A549 (cell line): Measurements from ENCODE around the gene NUTF2. TPM values are rescaled to one million over a fixed set of nuclear protein-coding genes. Genes with fewer than 3 reads are reported as not detected.
A peak's percentile ranks its signal among the peaks of the same experiment; 100 is the strongest.

Experiments
- ATAC-seq, 2 experiments: fragments of 200-7000 bp in 1 of 2; fragments of >200 bp in 1 of 2; cut with Nextera tagmentation in 1 of 2; cut with Tn5 transposase in 1 of 2; 3 replicates each; pipeline versions ENCODE4 v1.8.0 to v1.9.1; 2018 to 2020; ENCODE audit warnings: mild to moderate bottlenecking in 1 of 2, moderate library complexity in 1 of 2
- CTCF ChIA-PET: fragments of 300-600 bp; sonication (Branson Sonifier 250); formaldehyde crosslinking; extraction: SDS; loops from one replicate; lab custom pipeline; 2021; ENCODE audit warnings: antibody characterized with exemption, inconsistent platforms; lab: Yijun Ruan, JAX
- POLR2A ChIA-PET: fragments of 350-600 bp; formaldehyde crosslinking; extraction: SDS; loops from one replicate; lab custom pipeline; 2021; ENCODE audit warnings: antibody characterized with exemption, inconsistent platforms; lab: Yijun Ruan, JAX
- DNase-seq, 2 experiments: peaks; one replicate each; pipeline versions ENCODE4 v3.0.0 to v3.0.0-alpha.2; 2011 to 2016; ENCODE audit warnings: low read depth in 1 of 2, low spot score in 1 of 2
- FAIRE-seq: peaks from 2 replicates; lab custom pipeline; 2011; peaks lifted over from hg19 to GRCh38; lab: Jason Lieb, UNC
- H3K27ac ChIP-seq, 2 experiments: fragments of >200 bp; sonication (Bioruptor Twin); formaldehyde crosslinking; 3 replicates each; pipeline ENCODE4 v1.5.1; 2016 to 2017
- H3K4me1 ChIP-seq: fragments of >200 bp; sonication (Bioruptor Twin); formaldehyde crosslinking; 3 replicates; pipeline ENCODE4 v1.6.1; 2016
- H3K4me2 ChIP-seq: fragments of >200 bp; sonication (Bioruptor Twin); formaldehyde crosslinking; 3 replicates; pipeline ENCODE4 v1.6.1; 2016
- H3K4me3 ChIP-seq: fragments of >200 bp; sonication (Bioruptor Twin); formaldehyde crosslinking; 3 replicates; pipeline ENCODE4 v1.5.1; 2016
- H3K9me3 ChIP-seq: fragments of >200 bp; sonication (Bioruptor Twin); formaldehyde crosslinking; 3 replicates; pipeline ENCODE4 v1.6.1; 2016
- CHD2 ChIP-seq: fragments of 150-350 bp; IDR thresholded peaks from 2 replicates; pipeline ENCODE4 v1.6.1; 2014; ENCODE audit warnings: low read length; ENCODE audit not compliant: partially characterized antibody
- CHD4 ChIP-seq: fragments of 200-600 bp; sonication (generic); IDR thresholded peaks from 2 replicates; pipeline ENCODE4 v1.6.1; 2016; ENCODE audit warnings: antibody characterized with exemption, mild to moderate bottlenecking, borderline replicate concordance
- EHMT2 ChIP-seq: fragments of 200-600 bp; sonication (generic); IDR thresholded peaks from 2 replicates; pipeline ENCODE4 v1.6.1; 2016; ENCODE audit warnings: antibody characterized with exemption, low read depth, mild to moderate bottlenecking, moderate library complexity
- ESRRA ChIP-seq: fragments of 150-350 bp; IDR thresholded peaks from 2 replicates; pipeline ENCODE4 v1.6.1; 2014; ENCODE audit warnings: mild to moderate bottlenecking, low read length, borderline replicate concordance
- FOSL2 ChIP-seq, 2 experiments: fragments of 450-650 bp in 1 of 2; fragments of >200 bp in 1 of 2; sonication (Bioruptor Twin) in 1 of 2; formaldehyde crosslinking; IDR thresholded peaks; 2 replicates each; pipeline versions ENCODE4 v1.5.0 to v1.6.1; 2016 to 2020; ENCODE audit warnings: mild to moderate bottlenecking in 1 of 2, moderate library complexity in 1 of 2
- FOXS1 ChIP-seq: fragments of 250-450 bp; sonication (Bioruptor Pico); IDR thresholded peaks from 2 replicates; pipeline ENCODE4 v1.5.0; 2020; ENCODE audit warnings: mild to moderate bottlenecking, moderate library complexity
- GATA3 ChIP-seq: IDR thresholded peaks from 2 replicates; pipeline ENCODE4 v1.6.1; 2012; ENCODE audit warnings: borderline replicate concordance
- HDAC2 ChIP-seq: fragments of 200-600 bp; sonication (generic); IDR thresholded peaks from 2 replicates; pipeline ENCODE4 v1.6.1; 2016
- HOXB5 ChIP-seq: fragments of 250-450 bp; sonication (Bioruptor Pico); IDR thresholded peaks from 2 replicates; pipeline ENCODE4 v1.5.0; 2020; ENCODE audit warnings: mild to moderate bottlenecking, moderate library complexity
- KDM5A ChIP-seq: fragments of 200-600 bp; sonication (generic); IDR thresholded peaks from 2 replicates; pipeline ENCODE4 v1.6.1; 2016; ENCODE audit warnings: antibody characterized with exemption, mild to moderate bottlenecking
- NFE2L2 ChIP-seq: fragments of 150-350 bp; conservative IDR thresholded peaks from 2 replicates; pipeline ENCODE4 v1.6.1; 2014; ENCODE audit warnings: low read length
- NPAS2 ChIP-seq: fragments of 250-450 bp; sonication (Bioruptor Pico); IDR thresholded peaks from 2 replicates; pipeline ENCODE4 v1.8.0; 2022; ENCODE audit warnings: mild to moderate bottlenecking, moderate library complexity, borderline replicate concordance
- NR3C1 ChIP-seq: fragments of >200 bp; sonication (Bioruptor Twin); formaldehyde crosslinking; IDR thresholded peaks from 3 replicates; pipeline ENCODE4 v1.6.1; 2017
- PHF8 ChIP-seq: fragments of 200-600 bp; sonication (generic); IDR thresholded peaks from 2 replicates; pipeline ENCODE4 v1.6.1; 2016; ENCODE audit warnings: low read depth, mild to moderate bottlenecking, antibody characterized with exemption, moderate library complexity, borderline replicate concordance
- POLR2A ChIP-seq: IDR thresholded peaks from 2 replicates; pipeline ENCODE4 v1.6.1; 2012; ENCODE audit warnings: mild to moderate bottlenecking, low read length
- RARB ChIP-seq: fragments of 250-450 bp; sonication (Bioruptor Pico); IDR thresholded peaks from 2 replicates; pipeline ENCODE4 v1.8.0; 2021; ENCODE audit warnings: mild to moderate bottlenecking, moderate library complexity
- RCOR1 ChIP-seq: fragments of 150-350 bp; IDR thresholded peaks from 2 replicates; pipeline ENCODE4 v1.6.1; 2014; ENCODE audit warnings: antibody characterized with exemption, low read length, low read depth
- RFX5 ChIP-seq: fragments of 450-650 bp; IDR thresholded peaks from 2 replicates; pipeline ENCODE4 v1.7.1; 2014; ENCODE audit warnings: antibody characterized with exemption, mild to moderate bottlenecking, moderate library complexity
- RNF2 ChIP-seq: fragments of 200-600 bp; sonication (generic); IDR thresholded peaks from 2 replicates; pipeline ENCODE4 v1.6.1; 2016; ENCODE audit warnings: low read depth, mild to moderate bottlenecking, antibody characterized with exemption, moderate library complexity, borderline replicate concordance
- SREBF2 ChIP-seq: fragments of 450-650 bp; IDR thresholded peaks from 2 replicates; pipeline ENCODE4 v1.6.1; 2014; ENCODE audit warnings: mild to moderate bottlenecking, moderate library complexity
- ZNF302 ChIP-seq: fragments of 250-450 bp; sonication (Bioruptor Pico); IDR thresholded peaks from 2 replicates; pipeline ENCODE4 v1.9.0; 2021; ENCODE audit warnings: inconsistent platforms, mild to moderate bottlenecking, moderate library complexity
- WGBS: methylation state at CpG from one replicate; pipeline ENCODE4 v1.1.6; 2017; ENCODE audit errors: missing lambda C conversion rate; 5-methylcytosine and 5-hydroxymethylcytosine counted together
- polyA plus RNA-seq, 4 experiments: library from polyadenylated mRNA; depleted of rRNA in 3 of 4; stranded (reverse); fragments of >200 nt; fragmentation: RNase III in 1 of 4; extraction: RNeasy Plus Mini Kit Qiagen cat#74134 plus additional on column Dnase treatment in 1 of 4; gene quantifications; 2 replicates in 3 of 4; 3 replicates in 1 of 4; pipeline ENCODE4 v1.2.3, GENCODE V29; 2011 to 2017
- TF ChIP-seq, protein P1 (sequence below): fragments of 250-450 bp; sonication (Bioruptor Pico); IDR thresholded peaks from 2 replicates; pipeline ENCODE4 v1.5.0; 2020; ENCODE audit warnings: low read depth, mild to moderate bottlenecking, moderate library complexity
- TF ChIP-seq, protein P2 (sequence below): IDR thresholded peaks from 2 replicates; pipeline ENCODE4 v1.6.1; 2012
- TF ChIP-seq, protein P3 (sequence below): IDR thresholded peaks from 2 replicates; pipeline ENCODE4 v1.6.1; 2012; ENCODE audit warnings: low read depth, borderline replicate concordance
- TF ChIP-seq, protein P4 (sequence below): fragments of 150-350 bp; IDR thresholded peaks from 2 replicates; pipeline ENCODE4 v1.6.1; 2014; ENCODE audit warnings: low read depth, mild to moderate bottlenecking, low read length
- TF ChIP-seq, protein P5 (sequence below): fragments of >200 bp; sonication (Bioruptor Twin); formaldehyde crosslinking; IDR thresholded peaks from 2 replicates; pipeline ENCODE4 v1.6.1; 2016
- TF ChIP-seq, protein P6 (sequence below): fragments of >200 bp; sonication (Bioruptor Twin); formaldehyde crosslinking; IDR thresholded peaks from 3 replicates; pipeline ENCODE4 v1.6.1; 2016

Gene NUTF2
- polyA plus RNA-seq, 2 of the 4 experiments (the other 2 are of a cell fraction) = 168 to 287 TPM

DNA sequence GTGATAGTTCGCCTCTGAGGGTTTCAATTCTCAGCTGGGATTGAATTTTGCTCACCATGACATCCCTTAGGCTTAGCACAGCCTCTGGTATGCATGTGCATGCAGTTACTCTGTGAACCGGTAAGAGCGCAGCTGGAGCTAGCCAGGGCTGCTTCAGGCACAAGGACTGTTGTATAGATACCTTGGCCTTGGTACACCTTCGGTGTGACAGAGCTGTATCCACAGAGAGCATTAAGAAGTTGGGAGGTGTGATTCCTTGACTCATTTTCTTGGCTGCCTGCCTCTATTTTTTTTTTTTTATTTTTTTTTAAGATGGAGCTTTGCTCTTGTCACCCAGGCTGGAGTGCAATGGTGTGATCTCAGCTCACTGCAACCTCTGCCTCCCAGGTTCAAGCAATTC is 2.2 kb upstream of the NUTF2 start:
- TF ChIP-seq HDAC2 (no peak), RNF2 (no peak), CHD2 (no peak), NFE2L2 (no peak), RFX5 (no peak), FOXS1 (CRISPR knock-in tag) (no peak), HOXB5 (CRISPR knock-in tag) (no peak), POLR2A (no peak), FOSL2 (IDR thresholded peaks at IDR 0.05) (no peak), FOSL2 (CRISPR knock-in tag; IDR thresholded peaks at IDR 0.05) (no peak), EHMT2 (no peak), ESRRA (no peak), GATA3 (no peak), NR3C1 (no peak), SREBF2 (no peak)
- TF ChIP-seq, protein P1, sequence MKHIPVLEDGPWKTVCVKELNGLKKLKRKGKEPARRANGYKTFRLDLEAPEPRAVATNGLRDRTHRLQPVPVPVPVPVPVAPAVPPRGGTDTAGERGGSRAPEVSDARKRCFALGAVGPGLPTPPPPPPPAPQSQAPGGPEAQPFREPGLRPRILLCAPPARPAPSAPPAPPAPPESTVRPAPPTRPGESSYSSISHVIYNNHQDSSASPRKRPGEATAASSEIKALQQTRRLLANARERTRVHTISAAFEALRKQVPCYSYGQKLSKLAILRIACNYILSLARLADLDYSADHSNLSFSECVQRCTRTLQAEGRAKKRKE (CRISPR knock-in tag) = no peak
- TF ChIP-seq, protein P2, sequence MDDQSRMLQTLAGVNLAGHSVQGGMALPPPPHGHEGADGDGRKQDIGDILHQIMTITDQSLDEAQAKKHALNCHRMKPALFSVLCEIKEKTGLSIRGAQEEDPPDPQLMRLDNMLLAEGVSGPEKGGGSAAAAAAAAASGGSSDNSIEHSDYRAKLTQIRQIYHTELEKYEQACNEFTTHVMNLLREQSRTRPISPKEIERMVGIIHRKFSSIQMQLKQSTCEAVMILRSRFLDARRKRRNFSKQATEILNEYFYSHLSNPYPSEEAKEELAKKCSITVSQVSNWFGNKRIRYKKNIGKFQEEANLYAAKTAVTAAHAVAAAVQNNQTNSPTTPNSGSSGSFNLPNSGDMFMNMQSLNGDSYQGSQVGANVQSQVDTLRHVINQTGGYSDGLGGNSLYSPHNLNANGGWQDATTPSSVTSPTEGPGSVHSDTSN = no peak
- TF ChIP-seq, protein P3, sequence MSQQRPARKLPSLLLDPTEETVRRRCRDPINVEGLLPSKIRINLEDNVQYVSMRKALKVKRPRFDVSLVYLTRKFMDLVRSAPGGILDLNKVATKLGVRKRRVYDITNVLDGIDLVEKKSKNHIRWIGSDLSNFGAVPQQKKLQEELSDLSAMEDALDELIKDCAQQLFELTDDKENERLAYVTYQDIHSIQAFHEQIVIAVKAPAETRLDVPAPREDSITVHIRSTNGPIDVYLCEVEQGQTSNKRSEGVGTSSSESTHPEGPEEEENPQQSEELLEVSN = no peak
- TF ChIP-seq, protein P4, sequence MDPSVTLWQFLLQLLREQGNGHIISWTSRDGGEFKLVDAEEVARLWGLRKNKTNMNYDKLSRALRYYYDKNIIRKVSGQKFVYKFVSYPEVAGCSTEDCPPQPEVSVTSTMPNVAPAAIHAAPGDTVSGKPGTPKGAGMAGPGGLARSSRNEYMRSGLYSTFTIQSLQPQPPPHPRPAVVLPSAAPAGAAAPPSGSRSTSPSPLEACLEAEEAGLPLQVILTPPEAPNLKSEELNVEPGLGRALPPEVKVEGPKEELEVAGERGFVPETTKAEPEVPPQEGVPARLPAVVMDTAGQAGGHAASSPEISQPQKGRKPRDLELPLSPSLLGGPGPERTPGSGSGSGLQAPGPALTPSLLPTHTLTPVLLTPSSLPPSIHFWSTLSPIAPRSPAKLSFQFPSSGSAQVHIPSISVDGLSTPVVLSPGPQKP = no peak
- TF ChIP-seq, protein P5, sequence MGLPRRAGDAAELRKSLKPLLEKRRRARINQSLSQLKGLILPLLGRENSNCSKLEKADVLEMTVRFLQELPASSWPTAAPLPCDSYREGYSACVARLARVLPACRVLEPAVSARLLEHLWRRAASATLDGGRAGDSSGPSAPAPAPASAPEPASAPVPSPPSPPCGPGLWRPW = no peak
- Histone ChIP-seq H3K4me1 (peaks cover 40% of the 10 kb centered on the region), H3K27ac (no peak overlapping the region), H3K9me3 (no peaks in the 10 kb centered on the region), H3K4me2 (peak overlapping the region; percentile 87), H3K4me3 (no peak overlapping the region)
- no peak for ATAC-seq
- CTCF ChIA-PET = interaction anchor here (1.1 to 4.1 kb wide), 4 partner anchors 23 to 84 kb away, joined by 3 to 38 read pairs (median 4); no protein-coding TSS in a partner anchor
- WGBS = 90% methylated on average over 4 of the region's 4 CpGs
- POLR2A ChIA-PET = no interaction called here
- DNase-seq = no peak
- no peak for FAIRE-seq

DNA sequence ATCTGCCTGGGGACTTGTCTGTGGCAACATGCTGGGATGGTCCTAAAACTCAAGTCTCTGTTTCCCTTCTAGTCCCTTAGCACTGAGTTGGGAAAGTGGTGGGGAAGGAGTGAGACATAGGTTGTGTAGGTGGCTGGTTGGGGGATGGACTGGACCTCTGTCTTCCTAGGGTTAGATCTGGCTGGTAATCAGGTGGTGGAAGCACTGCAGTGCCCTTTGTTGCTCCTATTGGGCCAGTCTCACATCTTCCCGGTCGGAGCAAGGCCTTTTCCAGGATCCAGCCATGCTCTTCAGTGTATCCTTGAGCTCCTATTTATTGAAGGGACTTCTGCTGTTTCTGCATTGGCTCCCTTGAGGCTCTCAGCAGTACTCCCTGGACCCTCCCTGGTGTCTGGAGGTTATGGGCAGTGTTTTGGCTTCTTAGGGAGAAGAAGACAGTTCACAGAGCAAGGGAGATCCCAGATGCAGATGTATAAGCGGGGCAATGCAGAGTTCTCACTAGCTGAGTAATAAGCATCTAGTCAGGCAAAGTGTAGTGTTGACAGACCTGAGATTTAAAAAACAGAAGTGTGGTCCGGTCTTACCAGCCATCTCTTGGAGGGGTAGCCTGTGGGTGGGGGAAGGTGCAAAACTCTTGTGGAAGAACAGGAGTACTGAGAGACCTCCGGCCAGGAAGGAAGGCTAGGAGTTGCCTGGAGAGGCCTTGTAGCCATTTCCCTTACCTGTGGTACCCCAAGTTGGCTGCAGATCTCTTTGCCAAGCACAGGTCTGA is 1.3 kb upstream of the NUTF2 start:
- FAIRE-seq = no peak
- peaks cover 40% of the 10 kb centered on the region for H3K4me1 ChIP-seq
- no peaks in the 10 kb centered on the region for H3K9me3 ChIP-seq
- peak overlapping the region; percentile 89 to 98 for H3K27ac ChIP-seq
- H3K4me3 ChIP-seq = peak overlapping the region; percentile 93
- no peak for DNase-seq
- ChIA-PET POLR2A (interaction anchor here (0.7 to 0.9 kb wide), 4 partner anchors 12 to 39 kb away, joined by 4 to 7 read pairs (median 4); partner anchors contain the start of genes RANBP10 and TSNAXIP1), CTCF (interaction anchor here (1.1 to 4.1 kb wide), 4 partner anchors 22 to 64 kb away, joined by 3 to 38 read pairs (median 4); no protein-coding TSS in a partner anchor)
- peak overlapping the region; percentile 87 for H3K4me2 ChIP-seq
- 87% methylated on average over 5 of the region's 5 CpGs for WGBS
- no peak for ATAC-seq
- TF ChIP-seq, protein P2 = no peak
- no peak for TF ChIP-seq ZNF302 (CRISPR knock-in tag)
- TF ChIP-seq NR3C1 = no peak
- no peak for TF ChIP-seq RARB (CRISPR knock-in tag)
- TF ChIP-seq KDM5A = no peak
- no peak for TF ChIP-seq NPAS2 (CRISPR knock-in tag)
- no peak for TF ChIP-seq RCOR1
- TF ChIP-seq CHD4 = no peak
- TF ChIP-seq, protein P6, sequence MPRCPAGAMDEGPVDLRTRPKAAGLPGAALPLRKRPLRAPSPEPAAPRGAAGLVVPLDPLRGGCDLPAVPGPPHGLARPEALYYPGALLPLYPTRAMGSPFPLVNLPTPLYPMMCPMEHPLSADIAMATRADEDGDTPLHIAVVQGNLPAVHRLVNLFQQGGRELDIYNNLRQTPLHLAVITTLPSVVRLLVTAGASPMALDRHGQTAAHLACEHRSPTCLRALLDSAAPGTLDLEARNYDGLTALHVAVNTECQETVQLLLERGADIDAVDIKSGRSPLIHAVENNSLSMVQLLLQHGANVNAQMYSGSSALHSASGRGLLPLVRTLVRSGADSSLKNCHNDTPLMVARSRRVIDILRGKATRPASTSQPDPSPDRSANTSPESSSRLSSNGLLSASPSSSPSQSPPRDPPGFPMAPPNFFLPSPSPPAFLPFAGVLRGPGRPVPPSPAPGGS = no peak
- TF ChIP-seq, protein P1 (CRISPR knock-in tag) = no peak
- TF ChIP-seq PHF8 = no peak
